SK-N-SH (cell line): Measurements from ENCODE around the gene BCAR1. TPM values are rescaled to one million over a fixed set of nuclear protein-coding genes. Genes with fewer than 3 reads are reported as not detected.

Experiments
- CTCF ChIA-PET: fragments of 300-600, 350-600 bp; formaldehyde crosslinking; extraction: SDS; loops from one replicate; lab custom pipeline; 2021; lab: Yijun Ruan, JAX
- POLR2A ChIA-PET: fragments of 350-600 bp; sonication (Branson Sonifier 250); formaldehyde crosslinking; extraction: SDS; loops from one replicate; lab custom pipeline; 2020; ENCODE audit warnings: antibody characterized with exemption, inconsistent platforms; lab: Yijun Ruan, JAX
- DNase-seq: peaks from one replicate; pipeline ENCODE4 v3.0.0; 2012
- H2AFZ ChIP-seq: fragments of 200-600 bp; sonication (generic); 2 replicates; pipeline ENCODE4 v1.8.1; 2016; ENCODE audit warnings: antibody characterized with exemption, mild to moderate bottlenecking, low read depth
- H3F3A ChIP-seq: fragments of 200-600 bp; sonication (generic); replicated peaks from 2 replicates; pipeline ENCODE3; 2016; ENCODE audit warnings: antibody characterized with exemption, mild to moderate bottlenecking; ENCODE audit not compliant: insufficient read depth
- H3K27ac ChIP-seq, 2 experiments: fragments of 200-500 bp in 1 of 2; fragments of 200-600 bp in 1 of 2; sonication (Bioruptor generic) in 1 of 2; sonication (generic), shearing (Covaris generic) in 1 of 2; 2 replicates each; pipeline versions ENCODE4 v1.5.1 to v1.6.1; 2014 to 2016; ENCODE audit warnings: low read depth in 2 of 2, inconsistent platforms in 1 of 2, low read length in 1 of 2, mild to moderate bottlenecking in 1 of 2, mixed read lengths in 1 of 2
- H3K27me3 ChIP-seq: fragments of 200-600 bp; sonication (generic), shearing (Covaris generic); 2 replicates; pipeline ENCODE4 v1.6.1; 2016; ENCODE audit warnings: mixed run types; ENCODE audit not compliant: insufficient read depth
- H3K36me3 ChIP-seq, 2 experiments: fragments of 200-500 bp in 1 of 2; fragments of 200-600 bp in 1 of 2; sonication (Bioruptor generic) in 1 of 2; sonication (generic) in 1 of 2; replicated peaks in 1 of 2; 2 replicates each; pipeline versions ENCODE3 to v1.5.1; 2014 to 2016; ENCODE audit warnings: low read length in 1 of 2, mild to moderate bottlenecking in 1 of 2; ENCODE audit not compliant: insufficient read depth in 2 of 2, control insufficient read depth in 1 of 2
- H3K4me1 ChIP-seq, 2 experiments: fragments of 200-500 bp in 1 of 2; fragments of 200-600 bp in 1 of 2; sonication (Bioruptor generic) in 1 of 2; sonication (generic), shearing (Covaris generic) in 1 of 2; 2 replicates each; pipeline versions ENCODE4 v1.5.1 to v1.6.1; 2014 to 2016; ENCODE audit warnings: low read depth in 1 of 2, low read length in 1 of 2, mixed run types in 1 of 2; ENCODE audit not compliant: insufficient read depth in 2 of 2, control insufficient read depth in 1 of 2
- H3K4me2 ChIP-seq: fragments of 200-600 bp; sonication (generic), shearing (Covaris generic); 2 replicates; pipeline ENCODE4 v1.6.1; 2017; ENCODE audit warnings: mixed run types
- H3K4me3 ChIP-seq, 2 experiments: fragments of 200-500 bp in 1 of 2; fragments of 200-600 bp in 1 of 2; sonication (Bioruptor generic) in 1 of 2; sonication (generic), shearing (Covaris generic) in 1 of 2; 2 replicates each; pipeline versions ENCODE4 v1.5.1 to v1.8.1; 2014 to 2016; ENCODE audit warnings: low read depth in 2 of 2, inconsistent platforms in 1 of 2, low read length in 1 of 2, mild to moderate bottlenecking in 1 of 2, mixed read lengths in 1 of 2, moderate library complexity in 1 of 2
- H3K79me2 ChIP-seq: fragments of 200-600 bp; sonication (generic); 2 replicates; pipeline ENCODE4 v1.8.1; 2017; ENCODE audit warnings: mild to moderate bottlenecking; ENCODE audit not compliant: insufficient read depth
- H3K9ac ChIP-seq: fragments of 200-600 bp; sonication (generic); 2 replicates; pipeline ENCODE4 v1.6.1; 2017; ENCODE audit warnings: mixed run types
- H3K9me2 ChIP-seq: fragments of 200-600 bp; sonication (generic); 2 replicates; pipeline ENCODE4 v1.6.1; 2017; ENCODE audit warnings: mixed run types
- H3K9me3 ChIP-seq: fragments of 200-600 bp; sonication (generic); 2 replicates; pipeline ENCODE4 v1.6.1; 2017; ENCODE audit warnings: mixed run types, mild to moderate bottlenecking, moderate library complexity
- H4K20me1 ChIP-seq: fragments of 200-600 bp; sonication (generic); 2 replicates; pipeline ENCODE4 v1.6.1; 2017; ENCODE audit warnings: mild to moderate bottlenecking, mixed run types; ENCODE audit not compliant: insufficient read depth
- ELF1 ChIP-seq: IDR thresholded peaks from 2 replicates; pipeline ENCODE4 v1.4.0; 2012
- EP300 ChIP-seq, 2 experiments: IDR thresholded peaks; 2 replicates each; pipeline versions ENCODE4 v1.4.0 to v1.6.1; 2012; ENCODE audit warnings: borderline replicate concordance in 1 of 2, low read depth in 1 of 2, low read length in 1 of 2
- FOXJ3 ChIP-seq: sonication (generic); formaldehyde crosslinking; IDR thresholded peaks from 2 replicates; pipeline ENCODE4 v1.5.1; 2020; ENCODE audit warnings: mild to moderate bottlenecking, missing genetic modification reagents
- GABPA ChIP-seq: IDR thresholded peaks from 2 replicates; pipeline ENCODE4 v1.4.0; 2012; ENCODE audit warnings: low read depth, mild to moderate bottlenecking
- MEF2A ChIP-seq: IDR thresholded peaks from 2 replicates; pipeline ENCODE4 v1.4.0; 2012; ENCODE audit warnings: low read depth, borderline replicate concordance
- POLR2AphosphoS5 ChIP-seq: IDR thresholded peaks from 2 replicates; pipeline ENCODE4 v1.6.1; 2012; ENCODE audit warnings: low read depth, low read length
- RCOR1 ChIP-seq: fragments of 150-350 bp; IDR thresholded peaks from 2 replicates; pipeline ENCODE4 v1.6.1; 2017; ENCODE audit warnings: antibody characterized with exemption, low read length
- SMC3 ChIP-seq: IDR thresholded peaks from 2 replicates; pipeline ENCODE4 v1.6.1; 2012; ENCODE audit warnings: low read depth, low read length, improper control_type of control experiment
- YY1 ChIP-seq: IDR thresholded peaks from 2 replicates; pipeline ENCODE4 v1.4.0; 2012; ENCODE audit warnings: low read depth, mild to moderate bottlenecking
- WGBS: methylation state at CpG from one replicate; pipeline ENCODE4 v1.1.6; 2017; ENCODE audit warnings: low lambda C conversion rate; 5-methylcytosine and 5-hydroxymethylcytosine counted together
- polyA plus RNA-seq, 3 experiments: library from polyadenylated mRNA; depleted of rRNA; stranded (reverse); fragments of >200 nt; gene quantifications; 2 replicates each; pipeline ENCODE4 v1.2.3, GENCODE V29; 2012
- TF ChIP-seq, protein P1 (sequence below): fragments of 200-600 bp; sonication (generic); IDR thresholded peaks from 2 replicates; pipeline ENCODE4 v1.6.1; 2017; ENCODE audit warnings: antibody characterized with exemption, mild to moderate bottlenecking, moderate library complexity

The BCAR1 gene
- polyA plus RNA-seq, 1 of the 3 experiments (the other 2 are of a cell fraction), result 45.1 TPM

DNA sequence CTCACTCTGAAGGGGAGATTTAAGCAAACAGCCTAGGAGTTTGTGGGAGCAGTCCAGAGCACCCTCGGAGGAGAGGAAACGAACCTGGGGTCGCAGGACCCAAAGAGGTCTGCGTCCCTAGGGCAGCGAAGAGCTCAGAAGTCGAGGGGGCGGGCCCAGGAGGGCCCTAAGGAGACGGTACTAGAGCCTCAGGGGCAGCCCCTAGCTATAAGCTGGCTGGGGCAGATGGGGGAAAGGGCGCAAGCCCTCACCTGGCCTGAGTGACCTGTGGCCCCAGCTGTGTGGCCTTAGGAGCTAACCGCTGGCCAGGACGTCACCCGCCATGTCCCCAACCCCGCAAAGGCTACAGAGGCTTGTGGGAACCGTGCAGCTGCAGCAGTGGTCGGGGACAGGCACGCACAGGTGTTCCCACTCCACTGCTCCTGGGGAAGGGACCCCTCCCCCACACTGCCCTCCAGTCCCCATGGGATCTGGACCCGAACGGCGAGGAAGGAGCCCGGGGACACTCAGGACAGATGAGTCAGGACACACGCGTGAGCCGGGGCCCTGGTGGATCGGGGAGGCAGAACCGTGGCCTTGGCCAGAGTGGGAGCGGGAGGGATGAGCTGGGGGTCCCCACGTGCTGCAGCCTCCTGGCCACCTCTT, 42.4 kb downstream of the BCAR1 start:
- WGBS, result 88% methylated on average over 24 of the region's 27 CpGs
- H2AFZ ChIP-seq, result no peak overlapping the region
- no peaks in the 10 kb centered on the region for H3K79me2 ChIP-seq
- POLR2A ChIA-PET, result no interaction called here
- no peak overlapping the region for H3K4me3 ChIP-seq
- no peaks in the 10 kb centered on the region for H3K9me2 ChIP-seq
- no peaks in the 10 kb centered on the region for H3K27me3 ChIP-seq
- H3K9me3 ChIP-seq, result no peaks in the 10 kb centered on the region
- no peak for TF ChIP-seq POLR2AphosphoS5
- H3K36me3 ChIP-seq, result no peaks in the 10 kb centered on the region
- no peak for DNase-seq
- H4K20me1 ChIP-seq, result no peaks in the 10 kb centered on the region
- no peaks in the 10 kb centered on the region for H3F3A ChIP-seq
- no peak overlapping the region for H3K4me2 ChIP-seq
- CTCF ChIA-PET, result interaction anchor here (0.9 to 1.7 kb wide), 6 partner anchors 10 to 309 kb away, joined by 3 to 11 read pairs (median 3); no protein-coding TSS in a partner anchor
- no peak overlapping the region for H3K9ac ChIP-seq
- H3K27ac ChIP-seq, result no peak overlapping the region
- H3K4me1 ChIP-seq, result no peaks in the 10 kb centered on the region

DNA sequence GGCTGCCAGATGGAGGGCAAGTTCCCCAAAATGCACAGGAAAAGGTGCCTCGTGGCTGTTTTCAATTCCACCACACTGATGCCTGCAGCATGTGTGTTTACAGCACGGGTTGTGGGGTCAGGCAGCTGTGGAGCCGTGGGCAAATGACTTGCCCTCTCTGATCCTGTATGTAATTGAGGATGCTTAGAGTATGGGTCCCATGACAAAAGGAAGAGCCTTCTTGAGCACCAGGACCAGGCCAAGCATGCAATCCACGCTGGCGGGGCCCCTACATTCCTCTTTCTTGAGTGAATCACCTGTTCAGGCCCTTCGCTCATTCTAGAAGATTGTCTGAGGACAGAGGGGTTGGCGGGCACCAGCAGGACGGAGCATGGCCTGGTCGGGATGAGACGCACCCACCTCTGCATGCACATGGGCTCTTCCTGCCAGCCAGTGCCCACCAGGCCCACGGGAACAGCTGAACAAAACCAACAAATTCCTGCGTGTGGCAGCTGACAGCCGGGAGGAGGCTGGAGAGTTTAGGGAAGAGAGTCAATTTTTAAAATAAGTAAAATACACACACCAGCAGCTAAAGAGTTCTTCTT, 43.1 kb downstream of the BCAR1 start:
- H4K20me1 ChIP-seq, result no peaks in the 10 kb centered on the region
- 81% methylated on average over 11 of the region's 13 CpGs for WGBS
- H3K9me2 ChIP-seq, result no peaks in the 10 kb centered on the region
- no peak overlapping the region for H2AFZ ChIP-seq
- no peak overlapping the region for H3K4me3 ChIP-seq
- H3K9ac ChIP-seq, result no peak overlapping the region
- no peaks in the 10 kb centered on the region for H3K4me1 ChIP-seq
- no peaks in the 10 kb centered on the region for H3K9me3 ChIP-seq
- TF ChIP-seq RCOR1 (no peak), YY1 (no peak), FOXJ3 (CRISPR knock-in tag) (no peak), EP300 (IDR thresholded peaks at IDR 0.05; ENCODE audit: borderline replicate concordance in 1 of 2, low read depth in 1 of 2, low read length in 1 of 2) (no peak), GABPA (no peak), ELF1 (no peak), MEF2A (no peak), SMC3 (no peak)
- TF ChIP-seq, protein P1, sequence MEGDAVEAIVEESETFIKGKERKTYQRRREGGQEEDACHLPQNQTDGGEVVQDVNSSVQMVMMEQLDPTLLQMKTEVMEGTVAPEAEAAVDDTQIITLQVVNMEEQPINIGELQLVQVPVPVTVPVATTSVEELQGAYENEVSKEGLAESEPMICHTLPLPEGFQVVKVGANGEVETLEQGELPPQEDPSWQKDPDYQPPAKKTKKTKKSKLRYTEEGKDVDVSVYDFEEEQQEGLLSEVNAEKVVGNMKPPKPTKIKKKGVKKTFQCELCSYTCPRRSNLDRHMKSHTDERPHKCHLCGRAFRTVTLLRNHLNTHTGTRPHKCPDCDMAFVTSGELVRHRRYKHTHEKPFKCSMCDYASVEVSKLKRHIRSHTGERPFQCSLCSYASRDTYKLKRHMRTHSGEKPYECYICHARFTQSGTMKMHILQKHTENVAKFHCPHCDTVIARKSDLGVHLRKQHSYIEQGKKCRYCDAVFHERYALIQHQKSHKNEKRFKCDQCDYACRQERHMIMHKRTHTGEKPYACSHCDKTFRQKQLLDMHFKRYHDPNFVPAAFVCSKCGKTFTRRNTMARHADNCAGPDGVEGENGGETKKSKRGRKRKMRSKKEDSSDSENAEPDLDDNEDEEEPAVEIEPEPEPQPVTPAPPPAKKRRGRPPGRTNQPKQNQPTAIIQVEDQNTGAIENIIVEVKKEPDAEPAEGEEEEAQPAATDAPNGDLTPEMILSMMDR, result no peak
- ChIA-PET POLR2A (no interaction called here), CTCF (interaction anchor here (1.1 to 1.7 kb wide), 3 partner anchors 9 to 177 kb away, joined by 3 to 11 read pairs (median 4); no protein-coding TSS in a partner anchor)
- no peaks in the 10 kb centered on the region for H3K79me2 ChIP-seq
- H3F3A ChIP-seq, result no peaks in the 10 kb centered on the region
- no peaks in the 10 kb centered on the region for H3K27me3 ChIP-seq
- H3K36me3 ChIP-seq, result no peaks in the 10 kb centered on the region
- no peak overlapping the region for H3K27ac ChIP-seq
- DNase-seq, result no peak
- H3K4me2 ChIP-seq, result no peak overlapping the region
